Prostate gland (tissue), 2 donors: Measurements from ENCODE around the gene FREM3.
"Not testable (repeated sequence)": the region's sequence is repeated elsewhere in the genome, so short reads cannot be mapped to it uniquely, and the experiment has no call there.

Experiments
- POLR2A ChIP-seq: fragments of 450-650 bp; IDR thresholded peaks from one replicate; pipeline ENCODE4 v1.6.1; 2016; ENCODE audit warnings: antibody characterized with exemption, mild to moderate bottlenecking
- POLR2AphosphoS5 ChIP-seq: sonication (generic); formaldehyde crosslinking; IDR thresholded peaks from one replicate; pipeline ENCODE4 v1.6.1; 2017; ENCODE audit warnings: antibody characterized with exemption
- TF ChIP-seq, protein P1 (sequence below), 4 experiments: fragments of 200-600 bp in 2 of 4; fragments of 450-650 bp in 2 of 4; sonication (generic) in 2 of 4; IDR thresholded peaks; 1 replicate in 3 of 4; 2 replicates in 1 of 4; pipeline ENCODE4 v1.5.1; 2016 to 2019; ENCODE audit warnings: antibody characterized with exemption in 4 of 4, mild to moderate bottlenecking in 2 of 4, moderate library complexity in 2 of 4

DNA sequence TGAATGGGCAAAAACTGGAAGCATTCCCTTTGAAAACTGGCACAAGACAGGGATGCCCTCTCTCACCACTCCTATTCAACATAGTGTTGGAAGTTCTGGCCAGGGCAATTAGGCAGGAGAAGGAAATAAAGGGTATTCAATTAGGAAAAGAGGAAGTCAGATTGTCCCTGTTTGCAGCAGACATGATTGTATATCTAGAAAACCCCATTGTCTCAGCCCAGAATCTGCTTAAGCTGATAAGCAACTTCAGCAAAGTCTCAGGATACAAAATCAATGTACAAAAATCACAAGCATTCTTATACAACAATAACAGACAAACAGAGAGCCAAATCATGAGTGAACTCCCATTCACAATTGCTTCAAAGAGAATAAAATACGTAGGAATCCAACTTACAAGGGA lies 18.3 kb upstream of the FREM3 start:
- TF ChIP-seq, protein P1, sequence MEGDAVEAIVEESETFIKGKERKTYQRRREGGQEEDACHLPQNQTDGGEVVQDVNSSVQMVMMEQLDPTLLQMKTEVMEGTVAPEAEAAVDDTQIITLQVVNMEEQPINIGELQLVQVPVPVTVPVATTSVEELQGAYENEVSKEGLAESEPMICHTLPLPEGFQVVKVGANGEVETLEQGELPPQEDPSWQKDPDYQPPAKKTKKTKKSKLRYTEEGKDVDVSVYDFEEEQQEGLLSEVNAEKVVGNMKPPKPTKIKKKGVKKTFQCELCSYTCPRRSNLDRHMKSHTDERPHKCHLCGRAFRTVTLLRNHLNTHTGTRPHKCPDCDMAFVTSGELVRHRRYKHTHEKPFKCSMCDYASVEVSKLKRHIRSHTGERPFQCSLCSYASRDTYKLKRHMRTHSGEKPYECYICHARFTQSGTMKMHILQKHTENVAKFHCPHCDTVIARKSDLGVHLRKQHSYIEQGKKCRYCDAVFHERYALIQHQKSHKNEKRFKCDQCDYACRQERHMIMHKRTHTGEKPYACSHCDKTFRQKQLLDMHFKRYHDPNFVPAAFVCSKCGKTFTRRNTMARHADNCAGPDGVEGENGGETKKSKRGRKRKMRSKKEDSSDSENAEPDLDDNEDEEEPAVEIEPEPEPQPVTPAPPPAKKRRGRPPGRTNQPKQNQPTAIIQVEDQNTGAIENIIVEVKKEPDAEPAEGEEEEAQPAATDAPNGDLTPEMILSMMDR (IDR thresholded peaks at IDR 0.05) = not testable (repeated sequence)
- not testable (repeated sequence) for TF ChIP-seq POLR2AphosphoS5, POLR2A
